ENCODE data around the gene C22orf23. TPM values are rescaled to one million over a fixed set of nuclear protein-coding genes. Genes with fewer than 3 reads are reported as not detected.
"Not testable (repeated sequence)": the region's sequence is repeated elsewhere in the genome, so short reads cannot be mapped to it uniquely, and the experiment has no call there.

Gene C22orf23
- polyA plus RNA-seq, 2 of the 4 experiments (the other 2 are of a cell fraction) = 0.26 to 0.52 TPM

- FAIRE-seq (no peak), ATAC-seq (no peak), DNase-seq (ENCODE audit: low read depth in 1 of 2, low spot score in 1 of 2) (no peak)
- no peaks in the 10 kb centered on the region for H3K4me1 ChIP-seq
- 30% methylated on average over 2 of the region's 8 CpGs for WGBS (ENCODE audit: missing lambda C conversion rate)
- no peak overlapping the region for H3K27ac ChIP-seq
- ChIA-PET POLR2A (no interaction called here), CTCF (interaction anchor here (1.6 kb wide), 1 partner anchor 46 kb away, joined by 3 read pairs; no protein-coding TSS in a partner anchor)
- H3K4me2 ChIP-seq = no peak overlapping the region
- TF ChIP-seq USF2 (IDR thresholded peaks at IDR 0.05) (no peak), TP53 (CRISPR knock-in tag; IDR thresholded peaks at IDR 0.05) (no peak), HOXB5 (CRISPR knock-in tag; IDR thresholded peaks at IDR 0.05) (no peak), EHF (CRISPR knock-in tag; IDR thresholded peaks at IDR 0.05) (no peak), CHD4 (IDR thresholded peaks at IDR 0.05; ENCODE audit: borderline replicate concordance) (no peak), PHF8 (IDR thresholded peaks at IDR 0.05; ENCODE audit: borderline replicate concordance, low read depth) (no peak), ESRRA (IDR thresholded peaks at IDR 0.05; ENCODE audit: borderline replicate concordance, low read length) (no peak)
- TF ChIP-seq, protein P1, sequence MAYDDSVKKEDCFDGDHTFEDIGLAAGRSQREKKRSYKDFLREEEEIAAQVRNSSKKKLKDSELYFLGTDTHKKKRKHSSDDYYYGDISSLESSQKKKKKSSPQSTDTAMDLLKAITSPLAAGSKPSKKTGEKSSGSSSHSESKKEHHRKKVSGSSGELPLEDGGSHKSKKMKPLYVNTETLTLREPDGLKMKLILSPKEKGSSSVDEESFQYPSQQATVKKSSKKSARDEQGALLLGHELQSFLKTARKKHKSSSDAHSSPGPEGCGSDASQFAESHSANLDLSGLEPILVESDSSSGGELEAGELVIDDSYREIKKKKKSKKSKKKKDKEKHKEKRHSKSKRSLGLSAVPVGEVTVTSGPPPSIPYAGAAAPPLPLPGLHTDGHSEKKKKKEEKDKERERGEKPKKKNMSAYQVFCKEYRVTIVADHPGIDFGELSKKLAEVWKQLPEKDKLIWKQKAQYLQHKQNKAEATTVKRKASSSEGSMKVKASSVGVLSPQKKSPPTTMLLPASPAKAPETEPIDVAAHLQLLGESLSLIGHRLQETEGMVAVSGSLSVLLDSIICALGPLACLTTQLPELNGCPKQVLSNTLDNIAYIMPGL (CRISPR knock-in tag; IDR thresholded peaks at IDR 0.05; ENCODE audit: borderline replicate concordance) = no peak
- TF ChIP-seq, protein P2, sequence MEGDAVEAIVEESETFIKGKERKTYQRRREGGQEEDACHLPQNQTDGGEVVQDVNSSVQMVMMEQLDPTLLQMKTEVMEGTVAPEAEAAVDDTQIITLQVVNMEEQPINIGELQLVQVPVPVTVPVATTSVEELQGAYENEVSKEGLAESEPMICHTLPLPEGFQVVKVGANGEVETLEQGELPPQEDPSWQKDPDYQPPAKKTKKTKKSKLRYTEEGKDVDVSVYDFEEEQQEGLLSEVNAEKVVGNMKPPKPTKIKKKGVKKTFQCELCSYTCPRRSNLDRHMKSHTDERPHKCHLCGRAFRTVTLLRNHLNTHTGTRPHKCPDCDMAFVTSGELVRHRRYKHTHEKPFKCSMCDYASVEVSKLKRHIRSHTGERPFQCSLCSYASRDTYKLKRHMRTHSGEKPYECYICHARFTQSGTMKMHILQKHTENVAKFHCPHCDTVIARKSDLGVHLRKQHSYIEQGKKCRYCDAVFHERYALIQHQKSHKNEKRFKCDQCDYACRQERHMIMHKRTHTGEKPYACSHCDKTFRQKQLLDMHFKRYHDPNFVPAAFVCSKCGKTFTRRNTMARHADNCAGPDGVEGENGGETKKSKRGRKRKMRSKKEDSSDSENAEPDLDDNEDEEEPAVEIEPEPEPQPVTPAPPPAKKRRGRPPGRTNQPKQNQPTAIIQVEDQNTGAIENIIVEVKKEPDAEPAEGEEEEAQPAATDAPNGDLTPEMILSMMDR (IDR thresholded peaks at IDR 0.05) = no peak
- no peak overlapping the region for H3K4me3 ChIP-seq
- H3K9me3 ChIP-seq = no peaks in the 10 kb centered on the region
Measured at GRCh38 chr22:37979782-37980181, 26.4 kb upstream of the C22orf23 start.

DNA sequence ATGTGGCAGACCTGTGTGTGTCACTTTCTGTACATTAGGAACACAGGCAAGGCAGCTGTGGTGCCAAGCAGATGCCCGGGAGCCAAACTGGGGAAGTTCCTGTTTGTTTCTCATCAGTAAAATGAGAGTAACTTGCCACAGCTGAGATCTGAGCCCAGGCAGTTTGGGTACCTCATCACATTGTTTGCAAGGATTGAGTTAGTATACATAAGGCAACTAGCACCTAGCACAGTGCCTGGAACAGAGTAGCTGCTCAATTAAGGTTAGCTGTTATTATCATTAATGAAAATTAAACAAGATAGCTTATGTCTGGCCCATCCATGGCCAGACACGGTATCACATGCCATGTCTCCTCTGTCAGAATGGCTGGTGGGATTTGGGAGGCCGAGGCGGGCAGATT is 23.1 kb upstream of the C22orf23 start:
- ChIA-PET CTCF (interaction anchor here (0.7 to 1.8 kb wide), 3 partner anchors 11 to 75 kb away, joined by 3 to 9 read pairs (median 3); no protein-coding TSS in a partner anchor), POLR2A (no interaction called here)
- Histone ChIP-seq H3K4me2 (no peak overlapping the region), H3K9me3 (no peaks in the 10 kb centered on the region), H3K4me3 (no peak overlapping the region), H3K27ac (no peak overlapping the region), H3K4me1 (no peaks in the 10 kb centered on the region)
- no peak for FAIRE-seq
- 100% methylated on average over 4 of the region's 4 CpGs for whole genome bisulfite sequencing (ENCODE audit: missing lambda C conversion rate)
- ATAC-seq = no peak
- TF ChIP-seq CBX2 (IDR thresholded peaks at IDR 0.05; ENCODE audit: borderline replicate concordance, low read depth) = no peak
- TF ChIP-seq USF2 (IDR thresholded peaks at IDR 0.05) = no peak
- TF ChIP-seq RNF2 (IDR thresholded peaks at IDR 0.05; ENCODE audit: borderline replicate concordance, low read depth) = no peak
- TF ChIP-seq SMC3 (IDR thresholded peaks at IDR 0.05) = no peak
- no peak for TF ChIP-seq MAZ (IDR thresholded peaks at IDR 0.05; ENCODE audit: borderline replicate concordance, low read depth, low read length)
- no peak for TF ChIP-seq CHD2 (IDR thresholded peaks at IDR 0.05; ENCODE audit: low read length, partially characterized antibody)
- no peak for TF ChIP-seq GATA3 (IDR thresholded peaks at IDR 0.05; ENCODE audit: borderline replicate concordance)
- TF ChIP-seq MAFK (IDR thresholded peaks at IDR 0.05; ENCODE audit: partially characterized antibody) = no peak
- no peak for TF ChIP-seq JUNB (IDR thresholded peaks at IDR 0.05)
- no peak for TF ChIP-seq CEBPB (IDR thresholded peaks at IDR 0.05)
- TF ChIP-seq ZSCAN20 (CRISPR knock-in tag; IDR thresholded peaks at IDR 0.05) = no peak
- TF ChIP-seq TP53 (CRISPR knock-in tag; IDR thresholded peaks at IDR 0.05) = no peak
- TF ChIP-seq FOXS1 (CRISPR knock-in tag; IDR thresholded peaks at IDR 0.05) = no peak
- no peak for TF ChIP-seq FOSB (CRISPR knock-in tag; IDR thresholded peaks at IDR 0.05)
- no peak for TF ChIP-seq FOSL2 (IDR thresholded peaks at IDR 0.05)
- TF ChIP-seq FOSL2 (CRISPR knock-in tag; IDR thresholded peaks at IDR 0.05) = no peak
- TF ChIP-seq CBX8 (IDR thresholded peaks at IDR 0.05) = no peak
- TF ChIP-seq NPAS2 (CRISPR knock-in tag; IDR thresholded peaks at IDR 0.05; ENCODE audit: borderline replicate concordance) = no peak
- no peak for TF ChIP-seq RFX5 (IDR thresholded peaks at IDR 0.05)
- no peak for DNase-seq (ENCODE audit: low read depth in 1 of 2, low spot score in 1 of 2)

DNA sequence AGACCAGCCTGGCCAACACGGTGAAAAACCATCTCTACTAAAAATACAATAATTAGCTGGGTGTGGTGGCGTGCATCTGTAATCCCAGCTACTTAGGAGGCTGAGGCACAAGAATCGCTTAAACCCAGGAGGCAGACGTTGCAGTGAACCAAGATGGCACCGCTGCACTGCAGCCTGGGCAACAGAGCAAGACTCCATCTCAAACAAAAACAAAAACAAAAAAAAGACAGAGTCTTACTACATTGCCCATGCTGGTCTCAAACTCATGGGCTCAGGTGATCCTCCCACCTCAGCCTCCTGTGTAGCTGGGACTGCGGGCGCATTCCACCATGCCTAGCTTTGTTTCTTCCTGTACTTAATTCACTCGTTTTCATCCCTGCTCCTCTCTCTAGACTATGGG is 22.6 kb upstream of the C22orf23 start:
- CTCF ChIA-PET = interaction anchor here (1.0 to 1.8 kb wide), 2 partner anchors 11 to 14 kb away, joined by 3 to 9 read pairs; no protein-coding TSS in a partner anchor
- WGBS (ENCODE audit: missing lambda C conversion rate) = 92% methylated on average over 8 of the region's 8 CpGs
- H3K4me1 ChIP-seq; FAIRE-seq; POLR2A ChIA-PET; H3K4me3 ChIP-seq; ATAC-seq; H3K4me2 ChIP-seq; H3K9me3 ChIP-seq; H3K27ac ChIP-seq; DNase-seq (ENCODE audit: low read depth in 1 of 2, low spot score in 1 of 2): not testable (repeated sequence)
